ENCODE measurements around the gene SFXN5. TPM values are rescaled to one million over a fixed set of nuclear protein-coding genes. Genes with fewer than 3 reads are reported as not detected.

Gene SFXN5
- total RNA-seq, 2 experiments from 2014 or later = 15.7 to 18.6 TPM

- ChIA-PET POLR2A (no interaction called here), CTCF (interaction anchor here (11.1 kb wide), 1 partner anchor 77 kb away, joined by 251 read pairs; no protein-coding TSS in a partner anchor)
- Mint-ChIP-seq H3K4me3 (no peak overlapping the region), H3K9me3 (ENCODE audit: insufficient read depth) (no peaks in the 10 kb centered on the region), H3K4me1 (ENCODE audit: low read depth) (peaks cover 6% of the 10 kb centered on the region), H3K27ac (no peak overlapping the region), H3K36me3 (ENCODE audit: low read depth) (no peaks in the 10 kb centered on the region), H3K27me3 (ENCODE audit: low read depth) (peaks cover 2% of the 10 kb centered on the region)
- no peak for ATAC-seq
- DNase-seq = no peak
These were observed 100.5 kb downstream of the SFXN5 start for GRCh38 chr2:72971036-72971435.

- Mint-ChIP-seq H3K4me3 (no peak overlapping the region), H3K9me3 (ENCODE audit: insufficient read depth) (no peaks in the 10 kb centered on the region), H3K4me1 (ENCODE audit: low read depth) (peaks cover 6% of the 10 kb centered on the region), H3K27me3 (ENCODE audit: low read depth) (peaks cover 2% of the 10 kb centered on the region), H3K36me3 (ENCODE audit: low read depth) (no peaks in the 10 kb centered on the region), H3K27ac (no peak overlapping the region)
- ATAC-seq = no peak
- DNase-seq = no peak
- ChIA-PET CTCF (interaction anchor here (11.1 kb wide), 1 partner anchor 76 kb away, joined by 251 read pairs; no protein-coding TSS in a partner anchor), POLR2A (no interaction called here)
These were observed 101.8 kb downstream of the SFXN5 start for GRCh38 chr2:72969706-72970105.

- H3K9me3 Mint-ChIP-seq (ENCODE audit: insufficient read depth) = no peaks in the 10 kb centered on the region
- ChIA-PET POLR2A (no interaction called here), CTCF (interaction anchor here (11.1 kb wide), 1 partner anchor 74 kb away, joined by 251 read pairs; no protein-coding TSS in a partner anchor)
- H3K27ac Mint-ChIP-seq = no peak overlapping the region
- ATAC-seq (no peak), DNase-seq (no peak)
- no peaks in the 10 kb centered on the region for H3K4me1 Mint-ChIP-seq (ENCODE audit: low read depth)
- no peaks in the 10 kb centered on the region for H3K36me3 Mint-ChIP-seq (ENCODE audit: low read depth)
- H3K27me3 Mint-ChIP-seq (ENCODE audit: low read depth) = no peaks in the 10 kb centered on the region
- no peak overlapping the region for H3K4me3 Mint-ChIP-seq
These were observed 103.2 kb downstream of the SFXN5 start for GRCh38 chr2:72968286-72968685.

- ChIA-PET POLR2A (interaction anchor here (0.6 kb wide), 1 partner anchor 12 kb away, joined by 3 read pairs; no protein-coding TSS in a partner anchor), CTCF (interaction anchor here (3.6 kb wide), 1 partner anchor 8 kb away, joined by 15 read pairs; no protein-coding TSS in a partner anchor)
- DNase-seq = no peak
- Mint-ChIP-seq H3K9me3 (ENCODE audit: insufficient read depth) (no peaks in the 10 kb centered on the region), H3K27ac (no peak overlapping the region), H3K4me1 (ENCODE audit: low read depth) (no peaks in the 10 kb centered on the region), H3K36me3 (ENCODE audit: low read depth) (no peaks in the 10 kb centered on the region), H3K4me3 (no peak overlapping the region), H3K27me3 (ENCODE audit: low read depth) (no peaks in the 10 kb centered on the region)
- no peak for ATAC-seq
These were observed 105.6 kb downstream of the SFXN5 start for GRCh38 chr2:72965770-72966450.

GRCh38 chr2:72965016-72965415 is 106.5 kb downstream of the SFXN5 start:
- Mint-ChIP-seq H3K36me3 (ENCODE audit: low read depth) (no peaks in the 10 kb centered on the region), H3K27ac (no peak overlapping the region), H3K9me3 (ENCODE audit: insufficient read depth) (no peaks in the 10 kb centered on the region), H3K4me3 (no peak overlapping the region), H3K27me3 (ENCODE audit: low read depth) (no peaks in the 10 kb centered on the region), H3K4me1 (ENCODE audit: low read depth) (no peaks in the 10 kb centered on the region)
- ChIA-PET CTCF (interaction anchor here (3.6 kb wide), 1 partner anchor 9 kb away, joined by 15 read pairs; no protein-coding TSS in a partner anchor), POLR2A (interaction anchor here (0.6 kb wide), 1 partner anchor 11 kb away, joined by 3 read pairs; no protein-coding TSS in a partner anchor)
- DNase-seq (no peak), ATAC-seq (no peak)

- H3K36me3 Mint-ChIP-seq (ENCODE audit: low read depth) = no peaks in the 10 kb centered on the region
- H3K4me3 Mint-ChIP-seq = no peak overlapping the region
- ChIA-PET POLR2A (interaction anchor here (1.6 kb wide), 1 partner anchor 9 kb away, joined by 4 read pairs; no protein-coding TSS in a partner anchor), CTCF (interaction anchor here (0.8 to 3.6 kb wide), 2 partner anchors 10 to 71 kb away, joined by 3 to 15 read pairs; no protein-coding TSS in a partner anchor)
- ATAC-seq (no peak), DNase-seq (no peak)
- no peaks in the 10 kb centered on the region for H3K9me3 Mint-ChIP-seq (ENCODE audit: insufficient read depth)
- H3K27ac Mint-ChIP-seq = no peak overlapping the region
- H3K4me1 Mint-ChIP-seq (ENCODE audit: low read depth) = peaks cover 4% of the 10 kb centered on the region
- H3K27me3 Mint-ChIP-seq (ENCODE audit: low read depth) = no peaks in the 10 kb centered on the region
These were observed 107.4 kb downstream of the SFXN5 start for GRCh38 chr2:72964146-72964525.

GRCh38 chr2:72963423-72964145 is 107.9 kb downstream of the SFXN5 start:
- ATAC-seq = no peak
- no peak overlapping the region for H3K4me3 Mint-ChIP-seq
- H3K27ac Mint-ChIP-seq = no peak overlapping the region
- H3K27me3 Mint-ChIP-seq (ENCODE audit: low read depth) = no peaks in the 10 kb centered on the region
- peaks cover 4% of the 10 kb centered on the region for H3K4me1 Mint-ChIP-seq (ENCODE audit: low read depth)
- CTCF ChIA-PET = interaction anchor here (0.8 to 3.6 kb wide), 3 partner anchors 10 to 70 kb away, joined by 3 to 15 read pairs (median 4); no protein-coding TSS in a partner anchor
- POLR2A ChIA-PET = interaction anchor here (1.6 kb wide), 1 partner anchor 9 kb away, joined by 4 read pairs; no protein-coding TSS in a partner anchor
- H3K36me3 Mint-ChIP-seq (ENCODE audit: low read depth) = no peaks in the 10 kb centered on the region
- no peaks in the 10 kb centered on the region for H3K9me3 Mint-ChIP-seq (ENCODE audit: insufficient read depth)
- DNase-seq = no peak

GRCh38 chr2:72962911-72963310 is 108.6 kb downstream of the SFXN5 start:
- H3K4me1 Mint-ChIP-seq (ENCODE audit: low read depth) = peaks cover 8% of the 10 kb centered on the region
- CTCF ChIA-PET = interaction anchor here (0.8 to 3.6 kb wide), 2 partner anchors 11 to 69 kb away, joined by 4 to 15 read pairs; no protein-coding TSS in a partner anchor
- DNase-seq (no peak), ATAC-seq (no peak)
- no peaks in the 10 kb centered on the region for H3K36me3 Mint-ChIP-seq (ENCODE audit: low read depth)
- H3K9me3 Mint-ChIP-seq (ENCODE audit: insufficient read depth) = no peaks in the 10 kb centered on the region
- POLR2A ChIA-PET = interaction anchor here (1.6 kb wide), 1 partner anchor 8 kb away, joined by 4 read pairs; no protein-coding TSS in a partner anchor
- no peak overlapping the region for H3K27ac Mint-ChIP-seq
- no peaks in the 10 kb centered on the region for H3K27me3 Mint-ChIP-seq (ENCODE audit: low read depth)
- no peak overlapping the region for H3K4me3 Mint-ChIP-seq

- ATAC-seq = no peak
- H3K36me3 Mint-ChIP-seq (ENCODE audit: low read depth) = peaks cover 1% of the 10 kb centered on the region
These were observed 109.6 kb downstream of the SFXN5 start for GRCh38 chr2:72961853-72962468.

GRCh38 chr2:72961036-72961720 is 110.3 kb downstream of the SFXN5 start:
- CTCF ChIA-PET = interaction anchor here (1.1 kb wide), 1 partner anchor 13 kb away, joined by 3 read pairs; no protein-coding TSS in a partner anchor
- Mint-ChIP-seq H3K27ac (no peak overlapping the region), H3K9me3 (ENCODE audit: insufficient read depth) (no peaks in the 10 kb centered on the region)

More at GRCh38 chr2:72961853-72962468, 109.6 kb downstream of the SFXN5 start:
- H3K4me1 Mint-ChIP-seq (ENCODE audit: low read depth) = peaks cover 11% of the 10 kb centered on the region
- CTCF ChIA-PET = interaction anchor here (3.6 kb wide), 1 partner anchor 12 kb away, joined by 15 read pairs; no protein-coding TSS in a partner anchor
- POLR2A ChIA-PET = no interaction called here
- H3K27ac Mint-ChIP-seq = no peak overlapping the region
- H3K4me3 Mint-ChIP-seq = no peak overlapping the region
- DNase-seq = no peak
- H3K9me3 Mint-ChIP-seq (ENCODE audit: insufficient read depth) = no peaks in the 10 kb centered on the region
- no peaks in the 10 kb centered on the region for H3K27me3 Mint-ChIP-seq (ENCODE audit: low read depth)

More at GRCh38 chr2:72961036-72961720, 110.3 kb downstream of the SFXN5 start:
- DNase-seq (no peak), ATAC-seq (no peak)
- POLR2A ChIA-PET = no interaction called here
- Mint-ChIP-seq H3K36me3 (ENCODE audit: low read depth) (peaks cover 6% of the 10 kb centered on the region), H3K27me3 (ENCODE audit: low read depth) (no peaks in the 10 kb centered on the region), H3K4me3 (no peak overlapping the region), H3K4me1 (ENCODE audit: low read depth) (peaks cover 15% of the 10 kb centered on the region)
